ENCODE results near the gene MKI67.

Gene MKI67

DNA sequence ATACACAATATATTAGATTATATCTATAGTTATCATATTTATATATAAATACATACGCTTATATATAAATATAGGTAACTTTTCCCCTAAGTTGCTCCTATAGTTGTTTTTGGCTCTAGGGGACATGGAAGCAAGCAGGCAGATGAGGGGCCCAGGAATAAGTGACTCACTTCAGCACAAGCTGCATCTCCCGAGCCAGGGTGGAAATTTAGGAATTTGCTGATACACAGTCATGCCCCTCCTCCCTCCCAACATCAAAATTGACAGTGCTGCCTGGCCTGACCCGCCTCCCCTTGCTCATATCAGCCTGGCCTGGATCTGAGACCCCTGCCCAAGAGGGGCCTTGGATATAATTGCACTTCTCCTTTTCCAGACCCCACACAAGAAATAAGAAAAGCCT lies 33.8 kb downstream of the MKI67 start:
- Histone ChIP-seq H3K4me3 (ENCODE audit: low read length in 2 of 2) (no peak overlapping the region), H3K27me3 (ENCODE audit: control insufficient read depth in 1 of 2, insufficient read depth in 2 of 2, low read length in 2 of 2) (peaks cover 0 to 4% of the 10 kb centered on the region in 2 donors), H3K27ac (ENCODE audit: low read length) (no peak overlapping the region), H3K36me3 (ENCODE audit: control insufficient read depth in 2 of 2, insufficient read depth in 2 of 2, low read length in 2 of 2) (no peaks in the 10 kb centered on the region), H3K4me1 (ENCODE audit: control insufficient read depth, insufficient read depth, low read length) (no peaks in the 10 kb centered on the region), H3K9ac (ENCODE audit: low read length in 2 of 2) (no peak overlapping the region), H3K9me3 (ENCODE audit: control insufficient read depth in 2 of 2, low read length in 2 of 2) (no peaks in the 10 kb centered on the region)

DNA sequence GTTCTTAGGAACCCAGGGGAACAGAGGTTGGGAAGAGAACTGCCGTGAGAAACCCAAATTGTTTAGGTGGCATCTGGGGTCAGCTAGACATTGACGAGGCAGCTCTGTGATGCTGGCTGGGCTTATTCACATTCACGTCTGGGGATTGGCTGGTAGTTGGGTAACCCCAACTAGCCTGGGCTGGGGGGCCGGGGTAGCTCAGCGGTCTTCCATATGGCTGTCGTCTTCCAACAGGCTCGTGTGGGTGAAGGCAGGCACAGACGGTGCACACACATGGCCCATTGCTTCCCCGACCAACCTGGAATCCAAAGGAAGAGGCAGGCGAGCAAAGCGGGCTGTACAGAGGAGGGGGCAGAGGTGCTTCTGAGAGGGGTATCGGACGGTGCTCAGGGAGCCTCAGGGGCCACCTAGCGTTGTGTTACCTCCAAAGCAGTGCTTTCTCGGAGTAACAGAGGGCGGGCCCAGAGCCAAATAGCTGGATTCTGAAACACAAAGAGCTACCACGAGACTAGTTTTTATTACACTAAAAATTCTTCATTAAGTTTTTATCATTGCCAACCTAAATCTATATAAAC lies 34.5 kb downstream of the MKI67 start:
- H3K4me1 ChIP-seq (ENCODE audit: control insufficient read depth, insufficient read depth, low read length), result no peaks in the 10 kb centered on the region
- H3K27me3 ChIP-seq (ENCODE audit: control insufficient read depth in 1 of 2, insufficient read depth in 2 of 2, low read length in 2 of 2), result peaks cover 0 to 4% of the 10 kb centered on the region in 2 donors
- H3K9me3 ChIP-seq (ENCODE audit: control insufficient read depth in 2 of 2, low read length in 2 of 2), result no peaks in the 10 kb centered on the region
- H3K27ac ChIP-seq (ENCODE audit: low read length), result no peak overlapping the region
- H3K4me3 ChIP-seq (ENCODE audit: low read length in 2 of 2), result no peak overlapping the region
- H3K9ac ChIP-seq (ENCODE audit: low read length in 2 of 2), result no peak overlapping the region
- no peaks in the 10 kb centered on the region for H3K36me3 ChIP-seq (ENCODE audit: control insufficient read depth in 2 of 2, insufficient read depth in 2 of 2, low read length in 2 of 2)

DNA sequence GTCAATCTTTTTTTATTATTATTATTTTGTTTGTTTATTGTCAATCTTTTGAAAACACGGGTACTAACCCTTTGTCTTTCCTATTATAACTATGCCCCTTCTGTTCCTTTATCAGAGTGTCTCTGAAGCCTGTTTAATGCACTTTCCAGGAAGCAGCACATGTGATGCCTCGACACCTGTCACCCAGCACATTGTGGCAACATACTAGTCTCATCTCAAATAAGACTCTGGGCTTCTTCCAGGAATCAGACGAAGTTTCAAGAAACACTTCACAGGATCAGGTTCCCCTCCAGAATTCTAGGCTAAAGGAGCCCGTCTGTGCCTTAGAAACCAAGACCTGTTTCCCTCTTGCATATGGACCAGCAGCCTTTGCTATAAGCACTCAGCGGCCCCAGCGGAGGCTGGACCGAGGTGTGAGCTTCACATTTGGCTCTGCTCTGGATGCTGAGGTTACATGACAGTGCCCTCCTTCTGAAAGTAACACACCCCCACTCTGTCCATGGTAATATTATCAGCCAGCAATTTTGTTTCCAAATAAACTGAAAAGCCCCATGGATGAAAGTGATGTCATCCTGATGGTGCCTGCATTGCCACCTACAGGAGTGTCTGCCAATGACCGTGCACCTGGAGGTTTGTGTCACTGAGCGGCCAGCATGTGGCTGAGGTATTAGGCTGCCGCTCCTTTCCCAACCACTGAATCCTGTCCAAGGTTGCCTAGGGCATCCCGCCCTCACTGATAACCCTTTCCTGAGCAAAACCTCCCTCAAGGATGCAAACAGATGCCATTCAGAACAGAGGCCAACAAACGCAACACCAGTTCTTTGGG lies 38.1 kb downstream of the MKI67 start:
- Histone ChIP-seq H3K27ac (ENCODE audit: low read length) (no peak overlapping the region), H3K4me1 (ENCODE audit: control insufficient read depth, insufficient read depth, low read length) (no peaks in the 10 kb centered on the region), H3K36me3 (ENCODE audit: control insufficient read depth in 2 of 2, insufficient read depth in 2 of 2, low read length in 2 of 2) (no peaks in the 10 kb centered on the region), H3K4me3 (ENCODE audit: low read length in 2 of 2) (no peak overlapping the region), H3K9me3 (ENCODE audit: control insufficient read depth in 2 of 2, low read length in 2 of 2) (no peaks in the 10 kb centered on the region), H3K27me3 (ENCODE audit: control insufficient read depth in 1 of 2, insufficient read depth in 2 of 2, low read length in 2 of 2) (peaks cover 3 to 8% of the 10 kb centered on the region in 2 donors), H3K9ac (ENCODE audit: low read length in 2 of 2) (no peak overlapping the region)

DNA sequence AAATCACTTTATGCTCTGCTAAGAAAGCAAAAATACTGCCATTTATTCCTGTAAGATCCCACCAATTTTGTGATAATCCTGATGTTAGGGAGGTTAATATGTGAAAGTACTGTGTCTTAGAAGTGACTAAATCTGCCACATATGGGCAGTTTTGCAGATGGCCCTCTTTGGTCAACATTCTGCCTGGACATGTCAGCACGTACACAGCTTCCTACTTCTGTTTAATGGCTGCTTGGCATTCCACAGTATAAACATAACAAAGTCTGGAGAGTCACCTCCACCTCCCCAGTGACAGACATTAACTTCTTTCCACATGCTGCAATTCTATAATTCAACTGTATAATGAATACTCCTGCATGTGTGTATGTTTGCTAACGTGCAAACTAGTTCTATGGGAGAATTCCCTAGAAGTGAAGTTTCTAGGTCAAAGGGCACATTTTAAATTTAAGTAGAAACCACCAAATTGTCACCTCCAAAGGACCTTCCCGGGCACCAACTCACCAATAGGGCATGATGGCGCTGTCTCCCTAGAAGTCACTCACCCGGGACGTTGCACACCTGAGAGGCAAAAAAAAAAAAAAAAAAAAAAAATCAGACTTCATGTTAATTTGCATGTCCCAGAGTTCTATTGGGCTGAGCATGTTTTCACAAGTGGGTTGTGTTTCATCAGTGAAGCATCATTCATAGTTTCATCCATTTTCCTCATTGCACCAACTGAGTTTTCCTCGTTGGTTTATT lies 38.9 kb downstream of the MKI67 start:
- no peaks in the 10 kb centered on the region for H3K36me3 ChIP-seq (ENCODE audit: control insufficient read depth in 2 of 2, insufficient read depth in 2 of 2, low read length in 2 of 2)
- H3K9ac ChIP-seq (ENCODE audit: low read length in 2 of 2), result no peak overlapping the region
- no peaks in the 10 kb centered on the region for H3K9me3 ChIP-seq (ENCODE audit: control insufficient read depth in 2 of 2, low read length in 2 of 2)
- H3K27me3 ChIP-seq (ENCODE audit: control insufficient read depth in 1 of 2, insufficient read depth in 2 of 2, low read length in 2 of 2), result peaks cover 3 to 8% of the 10 kb centered on the region in 2 donors
- H3K4me3 ChIP-seq (ENCODE audit: low read length in 2 of 2), result no peak overlapping the region
- H3K4me1 ChIP-seq (ENCODE audit: control insufficient read depth, insufficient read depth, low read length), result no peaks in the 10 kb centered on the region
- no peak overlapping the region for H3K27ac ChIP-seq (ENCODE audit: low read length)

DNA sequence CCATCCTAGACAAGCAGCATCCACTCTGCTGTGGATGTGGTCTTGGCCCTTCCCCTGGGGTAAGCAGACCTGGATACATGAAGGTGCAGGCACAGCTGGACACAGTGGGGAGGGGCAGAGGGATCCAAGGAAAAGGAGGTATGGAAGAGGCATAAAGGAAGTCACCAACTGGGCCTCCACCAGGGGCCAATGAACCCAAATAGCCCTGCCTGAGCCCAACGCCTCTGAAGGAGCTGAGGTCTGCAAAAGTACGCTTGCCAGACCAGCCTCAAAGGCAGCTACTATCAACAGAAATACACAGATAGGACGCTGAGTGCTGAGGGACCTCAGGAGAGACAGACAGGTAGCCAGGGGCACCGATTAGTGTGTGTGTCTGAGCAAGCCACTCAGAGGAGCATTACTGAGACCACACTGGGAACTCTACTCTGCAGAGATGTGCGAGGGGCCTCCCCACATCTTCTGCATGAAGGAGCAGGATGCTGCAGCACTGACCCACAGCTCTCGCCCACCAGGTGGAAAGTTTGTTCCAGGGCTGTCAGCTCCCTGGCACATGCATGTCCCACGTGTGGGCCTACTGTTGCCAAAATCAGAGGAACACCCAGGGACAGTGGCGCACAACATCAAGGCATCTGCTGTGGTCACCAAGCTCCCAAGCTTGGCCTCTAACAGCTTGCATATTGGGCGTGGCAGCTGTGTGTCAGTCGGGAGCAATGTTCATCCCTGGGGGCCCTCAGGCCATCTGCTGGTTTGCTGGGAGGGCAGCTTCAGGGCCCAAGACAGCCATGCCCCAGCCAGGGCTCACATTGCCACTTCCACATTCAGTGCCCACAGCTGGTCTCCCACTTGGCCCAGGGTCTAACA lies 40.0 kb downstream of the MKI67 start:
- H3K36me3 ChIP-seq (ENCODE audit: control insufficient read depth in 2 of 2, insufficient read depth in 2 of 2, low read length in 2 of 2), result no peaks in the 10 kb centered on the region
- peaks cover 3 to 8% of the 10 kb centered on the region in 2 donors for H3K27me3 ChIP-seq (ENCODE audit: control insufficient read depth in 1 of 2, insufficient read depth in 2 of 2, low read length in 2 of 2)
- H3K4me1 ChIP-seq (ENCODE audit: control insufficient read depth, insufficient read depth, low read length), result no peaks in the 10 kb centered on the region
- no peaks in the 10 kb centered on the region for H3K9me3 ChIP-seq (ENCODE audit: control insufficient read depth in 2 of 2, low read length in 2 of 2)
- no peak overlapping the region for H3K4me3 ChIP-seq (ENCODE audit: low read length in 2 of 2)
- H3K9ac ChIP-seq (ENCODE audit: low read length in 2 of 2), result no peak overlapping the region
- no peak overlapping the region for H3K27ac ChIP-seq (ENCODE audit: low read length)

DNA sequence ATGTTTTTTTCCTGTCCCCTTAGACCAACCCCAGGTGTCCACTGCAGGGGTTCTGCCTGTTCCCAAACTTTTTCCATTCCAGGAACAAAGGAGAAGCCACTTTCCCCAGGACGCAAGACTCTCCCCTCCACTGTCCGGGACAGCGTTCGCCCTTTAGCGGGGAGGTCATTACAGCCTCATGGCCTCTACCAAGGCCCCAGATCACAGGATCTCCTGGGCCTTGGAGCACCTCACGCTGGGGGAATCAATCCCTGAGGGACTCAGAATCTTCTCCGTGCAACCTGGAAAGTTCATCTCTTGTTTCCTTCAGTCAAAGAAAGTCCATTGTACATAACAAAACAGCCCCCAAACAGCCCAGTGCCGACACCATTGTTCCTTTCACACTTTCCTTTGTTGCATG lies 41.2 kb downstream of the MKI67 start:
- Histone ChIP-seq H3K27me3 (ENCODE audit: control insufficient read depth in 1 of 2, insufficient read depth in 2 of 2, low read length in 2 of 2) (peaks cover 3 to 4% of the 10 kb centered on the region in 2 donors), H3K9ac (ENCODE audit: low read length in 2 of 2) (no peak overlapping the region), H3K4me1 (ENCODE audit: control insufficient read depth, insufficient read depth, low read length) (no peaks in the 10 kb centered on the region), H3K9me3 (ENCODE audit: control insufficient read depth in 2 of 2, low read length in 2 of 2) (no peaks in the 10 kb centered on the region), H3K4me3 (ENCODE audit: low read length in 2 of 2) (no peak overlapping the region), H3K27ac (ENCODE audit: low read length) (no peak overlapping the region), H3K36me3 (ENCODE audit: control insufficient read depth in 2 of 2, insufficient read depth in 2 of 2, low read length in 2 of 2) (no peaks in the 10 kb centered on the region)

DNA sequence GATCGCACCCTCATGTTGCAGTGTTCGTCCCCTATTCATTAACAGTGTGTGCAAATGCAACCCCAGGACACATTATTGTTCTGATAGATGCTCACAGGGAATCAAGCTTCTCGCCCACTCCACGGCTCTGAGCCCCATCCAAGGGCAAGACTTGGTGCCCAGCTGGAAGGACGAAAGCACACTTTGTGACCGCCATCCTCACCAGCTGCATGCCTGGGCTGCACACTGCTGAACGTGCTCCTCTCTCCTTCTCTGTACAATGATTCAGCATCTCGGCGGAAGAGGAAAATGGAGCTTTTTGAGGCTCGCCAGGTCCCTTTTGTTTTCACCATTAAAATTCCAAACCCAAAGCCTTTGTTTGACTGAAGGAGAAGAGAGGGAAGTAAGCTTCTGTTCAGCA lies 41.9 kb downstream of the MKI67 start:
- Histone ChIP-seq H3K4me1 (ENCODE audit: control insufficient read depth, insufficient read depth, low read length) (no peaks in the 10 kb centered on the region), H3K4me3 (ENCODE audit: low read length in 2 of 2) (no peak overlapping the region), H3K36me3 (ENCODE audit: control insufficient read depth in 2 of 2, insufficient read depth in 2 of 2, low read length in 2 of 2) (no peaks in the 10 kb centered on the region), H3K27ac (ENCODE audit: low read length) (no peak overlapping the region), H3K9me3 (ENCODE audit: control insufficient read depth in 2 of 2, low read length in 2 of 2) (no peaks in the 10 kb centered on the region), H3K9ac (ENCODE audit: low read length in 2 of 2) (no peak overlapping the region), H3K27me3 (ENCODE audit: control insufficient read depth in 1 of 2, insufficient read depth in 2 of 2, low read length in 2 of 2) (peaks cover 3 to 4% of the 10 kb centered on the region in 2 donors)

DNA sequence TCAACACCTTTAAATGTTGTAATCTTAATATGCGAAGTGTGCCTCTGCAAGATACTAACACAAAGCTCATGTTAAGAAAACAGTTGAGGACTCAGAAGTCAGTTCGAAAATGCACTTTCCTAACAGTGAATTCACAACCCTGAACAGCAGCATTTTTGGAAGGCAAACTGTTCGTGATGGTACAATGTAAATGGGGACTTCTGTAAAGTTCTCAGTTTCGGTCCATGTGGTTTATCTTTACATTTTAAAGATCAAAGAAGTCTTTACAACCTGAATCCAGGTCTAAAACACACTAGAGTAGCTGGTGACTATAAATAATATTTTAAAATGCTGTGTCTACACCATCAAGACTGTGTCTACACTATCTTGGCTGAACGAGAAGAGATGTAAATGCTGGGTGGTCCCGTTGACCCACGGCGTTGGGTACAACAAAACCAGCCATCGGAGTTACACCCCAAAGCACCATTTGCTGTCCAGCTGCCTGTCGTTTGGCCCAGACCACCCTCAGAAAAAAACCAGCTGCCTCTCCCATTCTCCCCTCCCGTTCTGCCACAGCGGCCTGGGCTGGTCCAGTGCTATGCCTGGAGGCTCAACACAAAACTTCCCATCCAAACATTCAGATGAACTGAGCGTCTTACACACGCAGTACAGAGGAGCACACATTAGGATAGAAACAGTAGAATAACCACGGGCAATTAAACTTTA lies 42.9 kb downstream of the MKI67 start:
- Histone ChIP-seq H3K27ac (ENCODE audit: low read length) (no peak overlapping the region), H3K9ac (ENCODE audit: low read length in 2 of 2) (no peak overlapping the region), H3K4me1 (ENCODE audit: control insufficient read depth, insufficient read depth, low read length) (no peaks in the 10 kb centered on the region), H3K9me3 (ENCODE audit: control insufficient read depth in 2 of 2, low read length in 2 of 2) (no peaks in the 10 kb centered on the region), H3K36me3 (ENCODE audit: control insufficient read depth in 2 of 2, insufficient read depth in 2 of 2, low read length in 2 of 2) (no peaks in the 10 kb centered on the region), H3K4me3 (ENCODE audit: low read length in 2 of 2) (no peak overlapping the region), H3K27me3 (ENCODE audit: control insufficient read depth in 1 of 2, insufficient read depth in 2 of 2, low read length in 2 of 2) (peaks cover 3 to 4% of the 10 kb centered on the region in 2 donors)

DNA sequence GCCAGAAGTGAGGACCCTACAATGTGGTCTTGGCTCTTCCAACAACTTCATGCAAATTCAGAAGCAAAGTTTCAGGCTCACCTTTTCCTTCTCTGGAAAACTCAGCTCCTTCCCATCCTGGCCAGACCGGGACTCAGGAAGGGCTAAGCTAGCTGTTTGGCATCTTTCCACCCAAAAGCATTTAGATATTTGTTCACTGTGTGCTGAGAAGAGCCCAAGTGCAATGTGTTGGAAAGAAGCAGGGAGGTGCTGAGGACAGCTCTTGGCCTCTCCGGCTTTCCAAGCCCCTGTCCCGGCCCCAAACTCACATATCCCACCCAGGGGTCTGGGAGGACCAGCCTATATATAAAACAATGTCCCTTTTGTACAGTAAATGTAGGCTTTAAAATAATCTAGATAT lies 44.5 kb downstream of the MKI67 start:
- Histone ChIP-seq H3K4me3 (ENCODE audit: low read length in 2 of 2) (no peak overlapping the region), H3K4me1 (ENCODE audit: control insufficient read depth, insufficient read depth, low read length) (no peaks in the 10 kb centered on the region), H3K27ac (ENCODE audit: low read length) (no peak overlapping the region), H3K27me3 (ENCODE audit: control insufficient read depth in 1 of 2, insufficient read depth in 2 of 2, low read length in 2 of 2) (peaks cover 3 to 4% of the 10 kb centered on the region in 2 donors), H3K36me3 (ENCODE audit: control insufficient read depth in 2 of 2, insufficient read depth in 2 of 2, low read length in 2 of 2) (no peaks in the 10 kb centered on the region), H3K9ac (ENCODE audit: low read length in 2 of 2) (no peak overlapping the region), H3K9me3 (ENCODE audit: control insufficient read depth in 2 of 2, low read length in 2 of 2) (no peaks in the 10 kb centered on the region)

DNA sequence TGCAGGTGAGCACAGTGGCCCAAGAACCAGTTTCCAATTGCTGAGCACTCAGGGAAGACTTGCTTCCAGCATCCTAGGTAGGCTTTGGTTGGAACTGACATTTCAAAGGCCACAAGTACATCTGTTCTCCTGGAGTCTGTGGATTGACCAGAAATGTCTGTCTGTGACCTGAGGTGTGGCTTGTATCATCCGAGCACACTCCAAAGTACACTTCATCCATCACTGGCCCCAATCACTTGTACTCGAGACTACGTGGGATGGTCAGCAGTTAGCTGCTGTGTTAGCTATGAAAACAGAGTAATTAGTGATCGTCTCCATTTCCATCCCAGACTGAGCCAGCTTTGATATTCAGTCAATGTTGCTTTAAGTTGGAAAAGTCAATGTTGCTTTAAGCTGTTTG lies 45.0 kb downstream of the MKI67 start:
- Histone ChIP-seq H3K4me1 (ENCODE audit: control insufficient read depth, insufficient read depth, low read length) (no peaks in the 10 kb centered on the region), H3K9ac (ENCODE audit: low read length in 2 of 2) (no peak overlapping the region), H3K4me3 (ENCODE audit: low read length in 2 of 2) (no peak overlapping the region), H3K27me3 (ENCODE audit: control insufficient read depth in 1 of 2, insufficient read depth in 2 of 2, low read length in 2 of 2) (peaks cover 2 to 3% of the 10 kb centered on the region in 2 donors), H3K36me3 (ENCODE audit: control insufficient read depth in 2 of 2, insufficient read depth in 2 of 2, low read length in 2 of 2) (no peaks in the 10 kb centered on the region), H3K9me3 (ENCODE audit: control insufficient read depth in 2 of 2, low read length in 2 of 2) (no peaks in the 10 kb centered on the region), H3K27ac (ENCODE audit: low read length) (no peak overlapping the region)

Measured in stomach smooth muscle (tissue), 2 donors.